Measurements from ENCODE around the gene RCL1.
"Not testable (repeated sequence)": the region's sequence is repeated elsewhere in the genome, so short reads cannot be mapped to it uniquely, and the experiment has no call there.

The RCL1 gene

DNA sequence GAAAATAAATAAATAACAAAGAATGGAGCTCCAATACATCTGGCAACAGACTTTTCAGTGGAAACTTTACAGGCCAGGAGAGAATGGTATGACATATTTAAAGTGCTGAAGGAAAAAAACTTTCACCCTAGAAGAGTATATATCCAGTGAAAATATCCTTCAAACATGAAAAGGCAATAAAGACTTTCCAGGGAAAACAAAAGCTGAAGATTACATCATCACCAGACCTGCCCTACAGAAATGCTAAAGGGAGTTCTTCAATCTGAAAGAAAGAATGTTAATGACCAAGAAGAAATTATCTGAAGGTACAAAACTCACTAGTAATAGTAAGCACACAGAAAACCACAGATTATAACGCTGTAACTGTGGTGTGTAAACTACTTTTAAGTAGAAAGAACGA, 8.3 kb upstream of the RCL1 start:
- DNase-seq (ENCODE audit: low read depth) = no peak

DNA sequence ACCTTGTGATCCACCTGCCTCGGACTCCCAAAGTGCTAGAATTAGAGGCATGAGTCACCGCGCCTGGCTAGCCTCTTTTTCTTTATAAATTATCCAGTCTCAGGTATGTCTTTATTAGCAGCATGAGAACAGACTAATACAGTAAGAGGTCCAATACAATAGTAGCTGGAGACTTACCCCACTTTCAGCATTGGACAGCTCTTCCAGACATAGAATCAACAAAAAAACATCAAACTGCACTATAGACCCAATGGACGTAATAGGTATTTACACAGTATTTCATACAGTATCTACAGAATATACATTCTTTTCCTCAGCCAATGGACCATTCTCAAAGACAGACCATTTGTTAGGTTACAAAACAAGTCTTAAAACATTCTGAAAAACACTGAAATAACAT, 6.1 kb upstream of the RCL1 start:
- no peak for DNase-seq (ENCODE audit: low read depth)

DNA sequence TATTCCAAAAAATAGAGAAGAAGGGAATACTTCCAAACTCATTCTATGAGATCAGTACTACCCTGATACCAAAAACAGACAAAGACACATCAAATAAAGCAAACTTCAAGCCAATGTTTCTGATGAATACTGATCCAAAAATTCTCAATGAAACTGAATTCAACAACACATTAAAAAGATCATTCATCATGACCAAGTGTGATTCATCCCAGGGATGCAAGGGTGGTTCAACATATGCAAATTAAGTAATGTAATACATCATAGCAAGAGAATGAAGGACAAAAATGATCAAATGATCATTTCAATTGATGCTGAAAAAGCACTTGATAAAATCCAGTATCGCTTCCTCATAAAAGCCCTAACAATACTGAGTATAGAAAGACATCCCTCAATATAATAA, 4.9 kb upstream of the RCL1 start:
- DNase-seq (ENCODE audit: low read depth) = no peak

DNA sequence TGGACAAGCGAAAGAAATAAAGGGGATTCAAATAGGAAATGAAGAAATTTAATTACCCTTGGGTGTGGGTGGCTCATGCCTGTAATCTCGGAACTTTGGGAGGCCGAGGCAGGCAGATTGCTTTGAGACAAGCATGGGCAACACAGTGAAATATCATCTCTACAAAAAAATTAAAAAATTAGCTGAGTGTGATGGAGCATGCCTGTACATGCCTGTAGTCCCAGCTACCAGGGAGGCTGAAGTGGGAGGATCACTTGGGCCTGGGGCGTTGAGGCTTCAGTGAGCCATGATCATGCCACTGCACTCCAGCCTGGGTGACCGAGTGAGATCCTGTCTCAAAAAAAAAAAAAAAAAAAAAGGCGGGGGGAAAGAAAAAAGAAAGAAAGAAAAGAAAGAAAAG, 4.0 kb upstream of the RCL1 start:
- DNase-seq (ENCODE audit: low read depth) = no peak

DNA sequence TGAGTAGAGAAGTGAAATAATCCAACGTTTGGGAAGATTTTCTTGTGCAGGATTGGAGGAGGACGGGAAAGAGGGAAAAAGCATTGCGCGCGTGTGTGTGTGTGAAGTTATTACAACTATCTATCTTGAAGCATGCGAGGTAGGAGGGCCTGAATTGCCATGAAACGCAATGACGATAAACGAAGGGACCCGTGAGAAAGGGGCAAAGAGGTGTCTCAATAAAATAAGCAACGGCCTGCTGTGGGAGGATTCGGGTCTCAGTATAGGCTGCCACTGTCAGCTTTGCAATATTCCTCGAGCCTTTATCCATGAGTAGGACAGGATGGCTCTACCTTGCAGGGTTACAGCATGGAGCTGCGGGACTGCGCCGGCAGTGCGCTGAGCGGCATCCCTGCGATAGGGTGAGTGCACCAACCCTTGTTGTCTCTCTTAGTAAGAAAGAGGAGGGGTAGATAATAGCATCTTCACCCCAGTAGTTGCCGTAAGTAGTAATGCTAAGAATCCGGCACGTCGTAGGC, 631 bp upstream of the RCL1 start:
- DNase-seq (ENCODE audit: low read depth) = no peak

DNA sequence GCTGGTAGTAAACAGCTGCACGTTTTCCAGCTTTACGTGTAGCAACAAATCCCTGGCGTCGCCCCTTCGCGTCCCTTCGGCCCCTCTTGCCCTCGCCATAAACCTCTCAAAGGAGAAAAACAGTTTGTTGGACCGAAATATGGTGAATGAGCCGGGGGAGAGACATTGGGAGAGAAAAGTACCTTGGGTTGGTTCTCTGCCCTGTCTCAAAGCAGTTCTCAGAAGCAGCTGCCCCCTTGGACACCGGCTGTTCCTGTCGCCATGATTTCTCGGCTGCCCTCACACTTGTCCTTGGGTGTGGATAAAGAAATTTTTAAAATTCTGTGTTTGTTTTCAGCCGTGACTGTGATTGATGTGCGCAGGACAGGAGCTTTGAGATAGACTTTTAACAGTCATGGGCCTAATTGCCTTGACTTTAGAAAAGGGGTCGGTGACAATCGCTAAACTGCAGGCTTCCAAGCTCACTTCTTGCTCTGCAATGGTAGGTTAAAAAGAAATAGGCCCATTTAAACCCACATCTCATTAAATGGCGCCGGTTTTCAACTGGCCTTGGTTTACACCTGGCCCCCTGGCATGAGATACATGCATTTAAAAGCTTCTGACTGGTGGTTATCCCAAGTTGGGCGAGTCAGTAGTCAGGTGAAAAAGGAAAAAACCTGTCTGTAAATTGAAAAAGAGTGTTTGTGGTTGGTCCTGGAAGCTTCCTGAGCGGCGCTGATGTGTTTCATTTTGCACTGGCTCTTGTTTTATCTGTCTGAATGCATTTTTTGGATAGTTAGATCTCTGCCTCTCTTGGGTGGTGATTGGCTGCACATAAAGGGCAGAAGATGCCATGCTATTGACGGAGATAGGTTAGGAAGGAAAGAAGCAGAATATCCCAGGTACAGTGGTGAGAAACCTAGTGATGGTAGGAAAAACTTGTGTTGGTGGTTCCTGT, 983 bp downstream of the RCL1 start:
- DNase-seq (ENCODE audit: low read depth) = no peak

DNA sequence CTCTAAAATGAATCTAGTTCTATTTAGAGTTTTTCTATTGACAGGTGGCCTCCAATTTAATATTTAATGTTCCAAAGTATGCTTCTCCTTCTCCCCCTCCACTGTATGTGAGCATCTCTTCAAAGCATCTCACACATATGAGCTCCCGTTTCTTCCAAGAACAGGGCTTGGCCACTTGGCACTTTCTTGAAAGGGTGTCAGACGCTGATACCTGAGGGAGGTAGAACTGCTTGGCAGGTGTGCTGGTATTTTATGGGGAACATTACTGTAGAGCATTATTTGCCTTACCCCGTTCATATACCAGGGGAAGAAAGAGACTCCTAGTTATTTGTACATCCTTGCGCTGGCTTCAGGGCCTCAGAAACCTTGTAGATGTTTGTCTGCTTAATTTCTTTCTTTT, 1.9 kb downstream of the RCL1 start:
- no peak for DNase-seq (ENCODE audit: low read depth)

DNA sequence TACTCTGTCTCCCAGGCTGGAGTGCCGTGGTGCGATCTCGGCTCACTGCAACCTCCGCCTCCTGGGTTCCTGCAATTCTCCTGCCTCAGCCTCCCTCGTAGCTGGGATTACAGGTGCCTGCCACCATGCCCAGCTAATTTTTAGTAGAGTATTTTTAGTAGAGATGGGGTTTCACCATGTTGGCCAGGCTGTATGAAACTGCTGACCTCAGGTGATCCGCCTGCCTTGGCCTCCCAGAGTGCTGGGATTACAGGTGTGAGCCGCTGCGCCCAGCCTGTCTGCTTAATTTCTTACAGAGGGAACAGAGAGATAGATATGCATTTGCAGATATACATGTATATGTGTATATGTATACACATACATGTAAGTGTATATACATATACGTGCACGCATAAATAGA, 2.4 kb downstream of the RCL1 start:
- not testable (repeated sequence) for DNase-seq (ENCODE audit: low read depth)

DNA sequence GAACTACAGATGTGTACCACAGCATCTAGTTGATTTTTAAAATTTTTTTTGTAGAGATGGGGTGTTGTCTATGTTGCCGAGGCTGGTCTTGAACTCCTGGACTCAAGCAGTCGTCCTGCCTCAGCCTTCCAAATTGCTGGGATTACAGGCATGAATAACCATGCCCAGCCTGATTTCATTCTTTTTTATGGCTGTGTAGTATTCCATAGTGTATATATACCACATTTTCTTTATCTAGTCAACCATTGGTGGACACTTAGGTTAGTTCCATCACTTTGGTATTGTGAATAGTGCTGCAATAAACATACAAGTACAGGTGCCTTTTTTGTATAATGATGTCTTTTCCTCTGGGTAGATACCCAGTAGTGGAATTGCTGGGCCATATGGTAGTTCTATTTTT, 3.8 kb downstream of the RCL1 start:
- DNase-seq (ENCODE audit: low read depth) = no peak

DNA sequence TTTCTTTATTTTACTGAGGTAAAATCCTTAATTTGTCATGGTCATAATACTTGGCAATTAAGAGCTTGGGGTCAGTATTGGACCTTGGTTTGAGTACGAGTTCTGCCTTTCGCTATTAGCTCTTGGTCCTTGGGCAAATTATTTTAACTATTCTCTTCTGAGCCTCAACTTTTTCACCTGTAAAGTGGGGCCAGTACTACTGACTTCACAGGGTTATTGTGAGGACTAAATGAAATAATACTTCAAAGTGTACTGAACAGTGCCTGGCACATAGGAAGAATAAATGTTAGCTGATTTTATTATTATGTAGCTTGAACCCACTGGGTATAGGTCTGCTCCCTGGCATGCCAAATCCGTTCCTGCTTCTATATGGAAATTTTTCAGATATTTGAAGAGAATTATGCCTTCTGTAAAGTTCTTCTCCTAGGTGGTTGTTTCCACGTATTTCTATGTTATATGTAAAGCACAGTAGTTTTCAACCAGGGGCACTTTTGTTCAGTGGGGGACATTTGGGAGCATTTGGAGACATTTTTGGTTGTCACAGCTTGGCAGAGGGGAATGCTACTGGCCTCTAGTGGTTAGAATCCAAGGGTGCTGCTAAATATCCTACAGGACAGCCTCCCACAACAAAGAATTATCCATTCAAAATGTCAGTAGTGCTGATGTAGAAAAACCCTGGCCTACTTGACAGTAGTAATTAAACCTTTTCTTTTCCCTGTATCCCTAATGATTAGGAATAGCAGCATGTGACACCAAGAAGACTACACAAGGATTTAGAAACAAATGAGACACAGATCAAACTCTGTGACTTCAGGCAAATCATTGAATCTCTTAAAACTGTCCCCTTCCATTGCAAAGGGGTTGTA, 4.5 kb downstream of the RCL1 start:
- DNase-seq (ENCODE audit: low read depth) = no peak

DNA sequence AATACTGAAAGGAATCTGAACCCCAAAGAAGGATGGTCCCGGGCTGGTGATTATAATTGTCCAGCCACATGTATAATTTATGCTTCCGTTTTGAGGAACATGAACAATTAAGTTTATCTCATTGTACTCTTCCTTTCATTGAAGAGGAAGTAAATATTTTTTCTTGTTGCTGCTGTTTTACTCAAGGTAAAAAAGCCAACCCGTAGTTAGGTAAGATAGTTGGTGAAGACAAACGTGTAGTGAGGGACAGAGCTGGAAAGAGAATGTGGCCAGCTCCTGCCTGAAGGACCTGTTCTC, 5.1 kb downstream of the RCL1 start:
- DNase-seq (ENCODE audit: low read depth) = no peak

DNA sequence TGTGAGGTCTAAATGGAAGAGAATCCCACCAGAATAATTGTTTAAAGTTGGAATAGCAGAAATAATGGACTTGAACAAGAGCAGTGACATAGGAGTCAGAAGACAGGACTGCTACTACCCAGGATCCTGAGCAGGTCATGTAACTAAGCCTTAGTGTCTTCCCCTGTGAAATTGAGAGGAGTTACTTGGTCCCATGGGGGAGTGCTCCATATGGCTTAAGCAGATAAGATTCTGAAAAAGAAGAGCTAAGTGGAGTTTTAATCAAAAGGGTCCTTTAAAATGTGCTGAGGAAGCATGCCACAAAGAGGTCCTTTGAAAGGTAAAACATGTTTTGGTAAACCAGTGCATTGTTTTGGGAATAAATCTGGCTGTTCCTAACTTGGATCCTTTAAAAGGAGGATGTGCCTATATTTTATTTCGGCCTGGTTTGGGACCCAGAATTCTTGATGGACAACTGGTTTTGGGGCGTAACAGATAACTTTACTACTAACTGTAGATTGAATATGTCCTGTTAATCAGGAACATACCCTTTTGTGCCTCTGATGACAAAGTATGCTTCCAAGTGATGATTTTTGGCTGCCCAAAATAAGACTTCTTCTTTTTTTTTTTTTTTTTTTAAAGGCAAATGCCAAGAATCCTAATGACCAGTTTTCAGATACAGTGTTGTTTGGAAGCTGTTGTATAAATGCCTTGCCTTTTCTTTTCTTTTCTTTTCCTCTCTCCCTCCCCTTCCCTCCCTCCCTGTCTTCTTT, 5.7 kb downstream of the RCL1 start:
- no peak for DNase-seq (ENCODE audit: low read depth)

DNA sequence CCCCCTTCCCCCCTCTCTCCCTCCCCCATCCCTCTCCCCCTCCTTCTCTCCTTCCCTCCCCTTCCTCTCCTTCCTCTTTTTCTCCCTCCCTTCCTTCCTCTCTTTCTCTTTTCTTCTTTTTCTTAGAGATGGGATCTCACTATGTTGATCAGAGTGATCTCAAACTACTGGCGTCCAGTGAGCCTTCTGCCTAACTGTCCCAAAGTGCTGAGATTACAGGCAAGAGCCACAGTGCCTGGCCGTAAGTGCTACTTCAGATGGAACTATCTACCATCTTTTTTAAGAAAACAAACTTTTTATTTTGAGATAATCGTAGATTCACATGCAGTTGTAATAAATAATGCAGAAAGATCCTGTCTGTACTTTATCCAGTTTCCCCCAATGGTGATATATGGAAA, 6.3 kb downstream of the RCL1 start:
- DNase-seq (ENCODE audit: low read depth) = no peak

DNA sequence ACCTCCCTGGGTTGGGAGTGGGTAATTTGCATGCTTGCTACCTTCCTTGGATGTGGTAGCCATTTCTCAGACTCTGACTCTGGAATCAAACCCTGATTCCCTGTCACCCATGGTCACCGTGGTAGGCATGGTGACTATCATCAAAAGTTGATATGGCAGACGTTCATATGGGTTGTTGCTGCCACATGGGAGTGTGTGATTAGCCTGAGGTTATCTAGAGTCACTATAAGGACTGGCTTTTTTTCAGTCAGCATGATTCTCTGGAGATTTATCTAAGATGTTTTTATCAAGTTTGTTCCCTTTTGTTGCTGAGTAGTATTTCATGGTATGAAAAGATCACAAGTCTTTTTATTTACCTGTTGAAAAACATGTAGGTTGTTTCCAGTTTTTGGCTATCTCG, 7.0 kb downstream of the RCL1 start:
- no peak for DNase-seq (ENCODE audit: low read depth)

DNA sequence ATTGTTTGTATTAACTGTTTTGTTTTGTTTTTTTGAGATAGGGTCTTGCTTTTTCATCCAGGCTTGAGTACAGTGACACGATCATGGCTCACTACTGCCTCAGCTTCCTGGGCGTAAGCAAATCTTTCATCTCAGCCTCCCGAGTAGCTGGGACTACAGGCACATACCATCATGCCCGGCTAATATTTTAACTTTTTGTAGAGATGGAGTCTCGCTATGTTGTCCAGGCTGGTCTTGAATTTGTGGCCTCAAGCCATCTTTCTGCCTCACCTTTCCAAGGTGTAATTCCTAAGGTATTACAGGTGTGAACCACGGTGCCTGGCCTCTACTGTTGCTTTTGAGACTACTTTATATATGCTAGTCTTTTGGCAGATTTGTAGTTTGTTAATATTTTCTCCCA, 8.4 kb downstream of the RCL1 start:
- DNase-seq (ENCODE audit: low read depth) = no peak

DNA sequence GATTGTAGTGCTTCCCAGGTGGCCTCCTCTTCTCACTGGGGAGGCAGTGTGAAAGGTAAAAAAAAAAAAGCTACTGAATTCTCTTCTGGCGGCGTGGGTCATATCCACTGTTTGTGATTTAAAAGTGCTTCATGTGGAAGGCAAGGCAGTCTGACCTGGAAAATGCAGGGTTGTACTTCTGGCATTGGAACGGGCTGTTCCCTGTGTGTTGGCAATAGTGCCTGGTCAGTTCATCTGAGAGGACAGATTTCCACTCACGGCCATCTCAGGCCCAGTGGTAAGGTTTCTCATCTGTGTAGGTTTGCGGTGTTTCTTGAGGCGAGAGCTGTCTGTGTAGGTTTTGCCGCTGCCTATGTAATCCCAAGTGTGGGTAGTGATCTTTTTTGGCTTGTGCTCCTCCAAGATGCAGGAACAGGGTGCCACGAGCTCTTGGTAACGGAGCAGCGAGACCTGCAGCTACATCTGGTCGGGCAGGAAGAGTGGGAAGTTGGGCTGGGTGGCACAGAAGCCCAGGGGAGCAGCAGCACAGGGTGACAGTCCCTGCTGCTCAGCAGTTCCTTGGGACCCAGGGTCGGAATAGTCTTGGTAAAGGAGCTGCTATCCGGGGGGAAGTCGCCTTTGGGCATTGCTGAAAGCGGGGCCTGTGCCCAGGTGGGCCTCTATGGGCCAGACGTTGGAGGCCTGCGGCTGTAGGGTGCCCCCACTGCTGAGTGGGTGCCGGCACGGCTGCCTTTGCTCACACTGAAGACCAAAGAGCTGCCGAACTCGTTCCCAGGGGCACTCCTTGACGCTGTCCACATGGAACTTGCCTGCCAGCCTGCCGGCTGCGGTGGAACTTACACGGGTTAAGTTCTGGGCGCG, 11.2 kb downstream of the RCL1 start:
- DNase-seq (ENCODE audit: low read depth) = no peak

DNA sequence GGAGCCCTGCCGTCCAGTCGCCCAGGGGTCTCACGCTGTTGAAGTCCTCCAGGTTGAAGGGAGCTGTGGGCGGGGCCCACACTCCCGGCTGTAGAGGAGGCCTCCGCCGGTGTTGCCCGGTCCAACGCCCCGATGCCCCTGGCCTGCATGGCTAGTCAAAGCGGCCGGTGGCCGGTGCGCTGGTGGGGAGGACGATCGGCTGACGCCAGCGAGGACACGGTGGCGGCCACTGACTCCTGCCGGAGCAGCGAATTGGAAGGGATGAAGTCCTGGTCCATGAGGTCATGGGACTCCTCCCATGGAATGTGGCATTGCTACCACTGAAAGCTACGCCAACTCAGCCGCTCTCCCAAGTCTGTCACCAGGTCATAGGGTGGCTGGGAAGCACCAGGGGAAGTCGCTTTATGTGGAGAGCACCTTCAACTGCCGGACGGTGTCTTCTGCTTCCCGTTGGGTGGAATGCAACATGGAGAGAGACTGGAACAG, 11.8 kb downstream of the RCL1 start:
- no peak for DNase-seq (ENCODE audit: low read depth)

DNA sequence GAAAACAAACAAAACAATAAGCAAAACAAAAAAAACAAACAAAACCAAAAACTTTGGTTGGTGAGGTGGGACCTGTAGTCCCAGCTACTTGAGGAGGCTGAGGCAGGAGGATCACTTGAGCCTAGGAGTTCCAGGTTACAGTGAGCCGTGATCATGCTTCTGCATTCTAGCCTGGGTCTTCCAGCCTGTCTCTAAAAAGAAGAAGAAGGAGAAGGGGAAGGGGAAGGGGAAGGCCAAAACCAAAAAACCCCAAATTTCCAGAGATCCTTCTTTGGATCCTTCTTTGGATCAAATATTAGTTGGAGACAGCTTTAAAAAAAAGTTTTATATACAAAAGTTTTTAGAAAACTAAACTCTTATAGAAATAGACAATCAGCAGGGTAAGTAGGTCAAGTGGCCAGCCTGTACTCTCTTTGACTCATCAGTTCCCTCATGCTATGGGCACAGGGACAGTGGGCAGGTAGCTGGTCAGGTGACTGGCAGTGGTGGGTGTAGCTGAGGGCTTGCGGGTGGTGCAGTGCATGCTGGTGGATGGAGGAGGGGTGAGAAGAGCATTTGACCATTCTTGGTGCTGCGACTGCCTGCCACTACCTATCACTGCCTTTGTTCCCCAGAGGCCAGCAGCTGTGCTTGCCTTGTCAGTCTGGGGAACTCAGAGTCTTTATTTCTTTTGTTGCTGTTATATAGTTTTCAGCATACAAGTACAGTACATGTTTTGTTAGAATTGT, 12.6 kb downstream of the RCL1 start:
- DNase-seq (ENCODE audit: low read depth) = no peak

DNA sequence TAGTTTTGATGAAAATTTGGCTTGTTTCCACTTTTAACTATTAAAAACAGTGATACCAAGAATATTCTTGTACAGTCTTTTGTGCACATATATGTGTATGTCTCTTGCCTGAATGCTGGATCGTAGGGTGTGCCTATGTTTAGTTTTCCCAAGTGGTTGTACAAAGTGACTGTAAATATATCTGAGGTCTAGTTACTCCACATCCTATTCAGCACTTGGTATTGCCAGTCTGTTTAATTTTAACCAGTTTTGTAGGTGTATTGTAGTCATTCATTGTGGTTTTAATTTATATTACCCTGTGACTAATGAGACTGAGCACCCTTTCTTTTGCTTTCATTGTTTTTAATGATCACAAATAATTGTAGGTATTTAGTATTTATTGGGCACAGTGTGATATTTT, 17.8 kb downstream of the RCL1 start:
- DNase-seq (ENCODE audit: low read depth) = no peak

DNA sequence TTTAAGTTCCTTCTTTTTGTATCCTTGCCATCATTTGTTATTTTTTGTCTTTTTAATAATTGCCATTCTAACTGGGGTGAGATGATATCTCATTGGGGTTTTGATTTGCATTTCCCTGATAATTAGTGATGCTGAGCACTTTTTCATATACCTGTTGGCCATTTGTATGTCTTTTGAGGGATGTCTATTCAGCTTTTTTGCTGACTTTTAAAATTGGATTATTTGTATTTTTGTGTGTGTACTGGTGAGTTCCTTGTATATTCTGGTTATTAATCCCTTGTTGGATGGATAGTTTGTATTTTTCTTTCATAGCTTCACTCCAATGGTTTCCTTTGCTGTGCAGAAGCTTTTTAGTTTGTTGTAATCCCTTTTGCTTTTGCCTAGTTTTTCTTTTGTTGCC, 19.1 kb downstream of the RCL1 start:
- DNase-seq (ENCODE audit: low read depth) = no peak

DNA sequence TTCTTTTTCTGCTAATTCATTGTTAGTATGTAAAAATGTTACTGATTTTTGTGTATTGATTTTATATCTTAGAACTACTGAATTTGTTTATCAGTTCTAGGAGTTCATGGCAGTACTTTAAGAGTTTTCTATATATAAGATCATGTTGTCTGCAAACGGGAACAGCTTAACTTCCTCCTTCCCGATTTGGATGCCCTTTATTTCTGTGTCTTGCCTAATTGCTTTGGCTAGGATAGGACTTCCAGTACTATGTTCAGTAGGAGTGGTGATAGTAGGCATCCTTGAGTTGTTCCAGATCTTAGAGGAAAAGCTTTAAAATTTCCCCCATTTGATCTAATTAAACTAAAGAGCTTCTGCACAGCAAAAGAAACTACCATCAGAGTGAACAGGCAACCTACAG, 20.1 kb downstream of the RCL1 start:
- DNase-seq (ENCODE audit: low read depth) = no peak
